ENCODE data around the gene KCNMB3. TPM values are rescaled to one million over a fixed set of nuclear protein-coding genes. Genes with fewer than 3 reads are reported as not detected.
"Not testable (repeated sequence)": the region's sequence is repeated elsewhere in the genome, so short reads cannot be mapped to it uniquely, and the experiment has no call there.

KCNMB3 gene
- total and polyA plus RNA-seq, 7 experiments from 2014 or later, result 0.23 to 1.6 (median 0.79) TPM

- H3K27me3 ChIP-seq (ENCODE audit: control insufficient read depth in 2 of 2, insufficient read depth in 2 of 2, low read length in 2 of 2); H3K9me3 ChIP-seq (ENCODE audit: control insufficient read depth in 2 of 3, low read length in 3 of 3); ATAC-seq; H3K27ac Mint-ChIP-seq; H3K27ac ChIP-seq (ENCODE audit: low read depth, low read length); POLR2A ChIA-PET; H3K4me3 ChIP-seq (ENCODE audit: low read length); DNase-seq; H3K27me3 Mint-ChIP-seq; H3K4me1 Mint-ChIP-seq; H3K9me3 Mint-ChIP-seq; H3K4me3 Mint-ChIP-seq; CTCF ChIA-PET; H3K4me1 ChIP-seq (ENCODE audit: control insufficient read depth in 2 of 2, insufficient read depth in 2 of 2, low read length in 2 of 2): not testable (repeated sequence)
- intact Hi-C loops (cut with micrococcal nuclease), result loop anchor here in 1 of 2 donors (10.0 kb wide), 1 partner anchor 97 kb away; no protein-coding TSS in a partner anchor
- peaks cover 4 to 16% (median 11%) of the 10 kb centered on the region in 5 donors for H3K36me3 Mint-ChIP-seq
- H3K36me3 ChIP-seq (ENCODE audit: control insufficient read depth in 2 of 3, insufficient read depth in 3 of 3, low read length in 3 of 3), result peaks cover 0 to 11% (median 4%) of the 10 kb centered on the region in 3 experiments
These were observed 32.7 kb downstream of the KCNMB3 start for GRCh38 chr3:179218213-179218612.

GRCh38 chr3:179215550-179215949, 35.4 kb downstream of the KCNMB3 start:
- CTCF ChIA-PET, result not testable (repeated sequence)

GRCh38 chr3:179200790-179201189, 50.1 kb downstream of the KCNMB3 start:
- CTCF ChIA-PET, result no interaction called here
- POLR2A ChIA-PET, result no interaction called here
- Histone ChIP-seq H3K4me1 (ENCODE audit: control insufficient read depth in 2 of 2, insufficient read depth in 2 of 2, low read length in 2 of 2) (peaks cover 2 to 9% of the 10 kb centered on the region in 2 donors), H3K4me3 (ENCODE audit: low read length) (no peak overlapping the region), H3K9me3 (ENCODE audit: control insufficient read depth in 2 of 3, low read length in 3 of 3) (no peaks in the 10 kb centered on the region), H3K27ac (ENCODE audit: low read depth, low read length) (no peak overlapping the region), H3K27me3 (ENCODE audit: control insufficient read depth in 2 of 2, insufficient read depth in 2 of 2, low read length in 2 of 2) (no peaks in the 10 kb centered on the region), H3K36me3 (ENCODE audit: control insufficient read depth in 2 of 3, insufficient read depth in 3 of 3, low read length in 3 of 3) (peaks cover 6 to 18% (median 10%) of the 10 kb centered on the region in 3 experiments)
- peaks cover 0 to 1% (median 0%) of the 10 kb centered on the region in 11 donors for H3K9me3 Mint-ChIP-seq
- ATAC-seq, result no peak
- H3K4me1 Mint-ChIP-seq, result peaks cover 5 to 33% (median 30%) of the 10 kb centered on the region in 7 donors
- H3K27ac Mint-ChIP-seq, result peak overlapping the region in 3 of 9 donors; percentile 10 to 54 (median 41)
- H3K36me3 Mint-ChIP-seq, result peaks cover 5 to 34% (median 20%) of the 10 kb centered on the region in 5 donors
- no peak overlapping the region for H3K4me3 Mint-ChIP-seq
- intact Hi-C loops (cut with micrococcal nuclease), result no loop called here
- no peaks in the 10 kb centered on the region for H3K27me3 Mint-ChIP-seq
- no peak for DNase-seq

More at GRCh38 chr3:179215550-179215949, 35.4 kb downstream of the KCNMB3 start:
- H3K27me3 Mint-ChIP-seq; H3K4me3 ChIP-seq (ENCODE audit: low read length); H3K27ac ChIP-seq (ENCODE audit: low read depth, low read length); H3K4me3 Mint-ChIP-seq; H3K9me3 ChIP-seq (ENCODE audit: control insufficient read depth in 2 of 3, low read length in 3 of 3); H3K9me3 Mint-ChIP-seq; H3K4me1 ChIP-seq (ENCODE audit: control insufficient read depth in 2 of 2, insufficient read depth in 2 of 2, low read length in 2 of 2); POLR2A ChIA-PET; H3K27me3 ChIP-seq (ENCODE audit: control insufficient read depth in 2 of 2, insufficient read depth in 2 of 2, low read length in 2 of 2); ATAC-seq; H3K4me1 Mint-ChIP-seq; DNase-seq: not testable (repeated sequence)
- H3K27ac Mint-ChIP-seq, result peak overlapping the region in 2 of 9 donors; percentile 26 to 32
- peaks cover 4 to 13% (median 10%) of the 10 kb centered on the region in 5 donors for H3K36me3 Mint-ChIP-seq
- peaks cover under 1 to 10% (median 3%) of the 10 kb centered on the region in 3 experiments for H3K36me3 ChIP-seq (ENCODE audit: control insufficient read depth in 2 of 3, insufficient read depth in 3 of 3, low read length in 3 of 3)
- intact Hi-C loops (cut with micrococcal nuclease), result loop anchor here in 1 of 2 donors (2.0 to 10.0 kb wide), 2 partner anchors 99 to 201 kb away; no protein-coding TSS in a partner anchor

- Mint-ChIP-seq H3K9me3 (peaks cover 0 to 1% (median 0%) of the 10 kb centered on the region in 11 donors), H3K27me3 (no peaks in the 10 kb centered on the region), H3K4me1 (peaks cover 22 to 65% (median 61%) of the 10 kb centered on the region in 7 donors), H3K27ac (peak overlapping the region; percentile 10 to 91 (median 59)), H3K36me3 (peaks cover 5 to 16% (median 11%) of the 10 kb centered on the region in 5 donors), H3K4me3 (peak overlapping the region in 4 of 10 donors; percentile 9 to 58 (median 44))
- no peak for DNase-seq
- intact Hi-C loops (cut with micrococcal nuclease), result loop anchor here (1.0 to 5.0 kb wide), 3 partner anchors 47 to 181 kb away; partner anchors contain the start of gene ZNF639 (in 1 of the 2)
- peaks cover 4 to 23% of the 10 kb centered on the region in 2 donors for H3K4me1 ChIP-seq (ENCODE audit: control insufficient read depth in 2 of 2, insufficient read depth in 2 of 2, low read length in 2 of 2)
- no peaks in the 10 kb centered on the region for H3K9me3 ChIP-seq (ENCODE audit: control insufficient read depth in 2 of 3, low read length in 3 of 3)
- H3K36me3 ChIP-seq (ENCODE audit: control insufficient read depth in 2 of 3, insufficient read depth in 3 of 3, low read length in 3 of 3), result peaks cover 0 to 6% (median 0%) of the 10 kb centered on the region in 3 experiments
- ChIA-PET POLR2A (no interaction called here), CTCF (no interaction called here)
- H3K27ac ChIP-seq (ENCODE audit: low read depth, low read length), result no peak overlapping the region
- no peak overlapping the region for H3K4me3 ChIP-seq (ENCODE audit: low read length)
- no peaks in the 10 kb centered on the region for H3K27me3 ChIP-seq (ENCODE audit: control insufficient read depth in 2 of 2, insufficient read depth in 2 of 2, low read length in 2 of 2)
- ATAC-seq, result no peak
These were observed 54.2 kb downstream of the KCNMB3 start for GRCh38 chr3:179196700-179197099.

GRCh38 chr3:179196098-179196497, 54.8 kb downstream of the KCNMB3 start:
- peak; percentile 78 for ATAC-seq
- H3K27ac ChIP-seq (ENCODE audit: low read depth, low read length), result no peak overlapping the region
- peaks cover 4 to 23% of the 10 kb centered on the region in 2 donors for H3K4me1 ChIP-seq (ENCODE audit: control insufficient read depth in 2 of 2, insufficient read depth in 2 of 2, low read length in 2 of 2)
- Mint-ChIP-seq H3K27ac (peak overlapping the region in 8 of 9 donors; percentile 12 to 88 (median 53)), H3K4me1 (peaks cover 22 to 67% (median 63%) of the 10 kb centered on the region in 7 donors), H3K9me3 (peaks cover 0 to 1% (median 0%) of the 10 kb centered on the region in 11 donors), H3K36me3 (peaks cover 5 to 12% (median 10%) of the 10 kb centered on the region in 5 donors), H3K27me3 (no peaks in the 10 kb centered on the region), H3K4me3 (peak overlapping the region in 5 of 10 donors; percentile 21 to 79 (median 50))
- intact Hi-C loops (cut with micrococcal nuclease), result loop anchor here (1.0 to 5.0 kb wide), 3 partner anchors 47 to 181 kb away; partner anchors contain the start of gene ZNF639 (in 1 of the 2)
- POLR2A ChIA-PET, result no interaction called here
- no peak overlapping the region for H3K4me3 ChIP-seq (ENCODE audit: low read length)
- CTCF ChIA-PET, result no interaction called here
- H3K27me3 ChIP-seq (ENCODE audit: control insufficient read depth in 2 of 2, insufficient read depth in 2 of 2, low read length in 2 of 2), result no peaks in the 10 kb centered on the region
- peak in 7 of 9 donors; percentile 49 to 72 (median 53) for DNase-seq
- H3K36me3 ChIP-seq (ENCODE audit: control insufficient read depth in 2 of 3, insufficient read depth in 3 of 3, low read length in 3 of 3), result peaks cover 0 to 5% (median 0%) of the 10 kb centered on the region in 3 experiments
- H3K9me3 ChIP-seq (ENCODE audit: control insufficient read depth in 2 of 3, low read length in 3 of 3), result no peaks in the 10 kb centered on the region

GRCh38 chr3:179194931-179195330, 56.0 kb downstream of the KCNMB3 start:
- ChIA-PET CTCF (no interaction called here), POLR2A (interaction anchor here (0.5 to 2.1 kb wide), 2 partner anchors 46 to 152 kb away, joined by 4 to 12 read pairs; partner anchors contain the start of gene PIK3CA)
- H3K27me3 Mint-ChIP-seq, result no peaks in the 10 kb centered on the region
- Histone ChIP-seq H3K36me3 (ENCODE audit: control insufficient read depth in 2 of 3, insufficient read depth in 3 of 3, low read length in 3 of 3) (peaks cover 0 to 5% (median 0%) of the 10 kb centered on the region in 3 experiments), H3K4me1 (ENCODE audit: control insufficient read depth in 2 of 2, insufficient read depth in 2 of 2, low read length in 2 of 2) (peaks cover 4 to 24% of the 10 kb centered on the region in 2 donors), H3K9me3 (ENCODE audit: control insufficient read depth in 2 of 3, low read length in 3 of 3) (no peaks in the 10 kb centered on the region), H3K4me3 (ENCODE audit: low read length) (no peak overlapping the region), H3K27me3 (ENCODE audit: control insufficient read depth in 2 of 2, insufficient read depth in 2 of 2, low read length in 2 of 2) (no peaks in the 10 kb centered on the region), H3K27ac (ENCODE audit: low read depth, low read length) (no peak overlapping the region)
- DNase-seq (no peak), ATAC-seq (no peak)
- peak overlapping the region; percentile 17 to 80 (median 43) for H3K27ac Mint-ChIP-seq
- peaks cover 25 to 77% (median 74%) of the 10 kb centered on the region in 7 donors for H3K4me1 Mint-ChIP-seq
- H3K9me3 Mint-ChIP-seq, result peaks cover 0 to 1% (median 0%) of the 10 kb centered on the region in 11 donors
- intact Hi-C loops (cut with micrococcal nuclease), result loop anchor here (2.0 to 5.0 kb wide), 2 partner anchors 14 to 127 kb away; partner anchors contain the start of gene ZNF639 (in 1 of the 2)
- H3K36me3 Mint-ChIP-seq, result peaks cover 0 to 6% (median 5%) of the 10 kb centered on the region in 5 donors
- H3K4me3 Mint-ChIP-seq, result peak overlapping the region in 5 of 10 donors; percentile 3 to 58 (median 33)
